Measurements from ENCODE around the gene CLASP1. TPM values are rescaled to one million over a fixed set of nuclear protein-coding genes. Genes with fewer than 3 reads are reported as not detected.
"Not testable (repeated sequence)": the region's sequence is repeated elsewhere in the genome, so short reads cannot be mapped to it uniquely, and the experiment has no call there.

CLASP1 gene
- total and polyA plus RNA-seq, 2 donors: 11.6 to 18.4 TPM

DNA sequence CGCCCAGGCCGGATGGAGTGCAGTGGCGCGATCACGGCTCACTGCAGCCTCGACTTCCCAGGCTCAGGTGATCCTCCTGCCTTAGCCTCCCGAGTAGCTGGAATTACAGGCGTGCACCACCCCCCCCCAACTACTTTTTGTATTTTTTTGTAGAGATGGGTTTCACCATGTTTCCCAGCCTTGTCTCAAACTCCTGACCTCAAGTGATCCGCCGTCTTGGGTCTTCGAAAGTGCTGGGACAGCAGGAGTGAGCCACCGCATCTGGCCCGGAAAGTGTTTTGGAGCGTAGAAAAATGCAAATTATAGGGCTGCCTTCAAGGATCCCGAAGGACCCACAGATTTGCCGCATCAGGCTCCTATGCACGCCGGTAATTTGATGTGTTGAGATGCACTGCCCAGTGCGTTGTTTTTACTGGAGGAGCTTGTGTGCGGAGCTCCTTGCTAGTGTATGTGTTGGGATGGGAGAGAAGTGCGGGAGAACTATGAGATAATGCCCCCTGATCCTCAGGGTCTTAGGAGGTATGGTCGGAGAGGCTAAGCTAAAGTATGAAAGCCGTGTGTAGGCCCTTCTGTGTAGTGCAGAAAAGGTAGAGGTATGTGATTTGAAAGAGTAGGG is 1.2 kb upstream of the CLASP1 start:
- peaks cover 13 to 18% of the 10 kb centered on the region in 2 donors for H3K4me1 ChIP-seq (ENCODE audit: control insufficient read depth in 2 of 2, insufficient read depth in 2 of 2, low read length in 2 of 2)

DNA sequence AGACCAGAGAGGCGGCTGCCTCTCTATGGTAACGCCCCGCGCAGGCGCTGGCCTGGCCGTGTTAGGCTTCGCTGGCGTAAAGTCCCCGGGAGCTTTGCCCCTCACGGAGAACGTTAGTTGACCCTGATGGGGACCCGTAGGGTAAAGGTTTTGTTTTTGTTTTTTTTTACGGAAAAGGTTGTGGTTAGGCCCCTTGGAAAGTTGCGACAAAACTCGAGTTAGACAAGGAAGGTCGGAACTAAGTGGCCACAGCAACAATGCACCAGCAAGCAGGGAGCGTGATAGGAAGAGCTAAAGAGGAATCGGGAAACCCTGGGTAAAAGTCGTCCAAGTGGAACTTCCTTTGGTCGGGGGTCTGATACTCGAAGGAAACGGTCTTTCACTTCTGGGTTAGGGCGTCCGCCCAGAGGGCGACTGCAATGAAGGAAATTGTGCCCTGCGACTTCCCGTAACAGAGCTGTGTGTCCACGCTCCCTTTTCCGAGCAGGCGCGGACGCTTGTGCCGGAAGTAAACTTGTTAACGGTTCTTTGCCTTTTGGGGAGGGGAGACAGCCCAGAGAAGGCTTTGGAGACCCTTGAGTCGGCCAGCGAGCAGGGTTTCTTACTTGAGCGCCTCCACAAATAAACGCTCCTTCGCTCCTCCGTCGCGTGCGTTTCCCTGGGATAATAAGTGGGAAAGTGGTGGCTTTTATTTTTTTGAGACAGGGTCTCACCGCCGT is 493 bp upstream of the CLASP1 start:
- WGBS: under 1% methylated on average over 45 of the region's 45 CpGs
- H3K4me1 ChIP-seq (ENCODE audit: control insufficient read depth in 2 of 2, insufficient read depth in 2 of 2, low read length in 2 of 2): peaks cover 13 to 18% of the 10 kb centered on the region in 2 donors

More for the DNA sequence above, 1.2 kb upstream of the CLASP1 start:
- peak in 8 of 9 donors; percentile 8 to 53 (median 23) for DNase-seq (ENCODE audit: low read depth in 6 of 9, low spot score in 9 of 9)
- WGBS: 1% methylated on average over 23 of the region's 23 CpGs
- Histone ChIP-seq H3K36me3 (ENCODE audit: control insufficient read depth in 2 of 2, insufficient read depth in 2 of 2, low read length in 1 of 2) (no peaks in the 10 kb centered on the region), H3K27me3 (ENCODE audit: control insufficient read depth in 2 of 2, insufficient read depth in 1 of 2, low read length in 1 of 2) (no peaks in the 10 kb centered on the region), H3K27ac (ENCODE audit: low read depth in 1 of 2, low read length in 1 of 2) (peak overlapping the region; percentile 94 to 100), H3K9me3 (ENCODE audit: control insufficient read depth in 2 of 2, insufficient read depth in 1 of 2, low read length in 1 of 2) (peaks cover 0 to 4% of the 10 kb centered on the region in 2 donors), H3K4me3 (ENCODE audit: low read length in 2 of 2) (peak overlapping the region; percentile 90 to 97)

GRCh38 chr2:121648206-121649148 is 785 bp downstream of the CLASP1 start:
- peaks cover 0 to 4% of the 10 kb centered on the region in 2 donors for H3K9me3 ChIP-seq (ENCODE audit: control insufficient read depth in 2 of 2, insufficient read depth in 1 of 2, low read length in 1 of 2)
- peaks cover 13 to 18% of the 10 kb centered on the region in 2 donors for H3K4me1 ChIP-seq (ENCODE audit: control insufficient read depth in 2 of 2, insufficient read depth in 2 of 2, low read length in 2 of 2)
- peak; percentile 22 to 81 (median 49) for DNase-seq (ENCODE audit: low read depth in 6 of 9, low spot score in 9 of 9)
- peak overlapping the region; percentile 94 to 100 for H3K27ac ChIP-seq (ENCODE audit: low read depth in 1 of 2, low read length in 1 of 2)
- H3K36me3 ChIP-seq (ENCODE audit: control insufficient read depth in 2 of 2, insufficient read depth in 2 of 2, low read length in 1 of 2): no peaks in the 10 kb centered on the region
- peak overlapping the region; percentile 90 to 97 for H3K4me3 ChIP-seq (ENCODE audit: low read length in 2 of 2)
- no peaks in the 10 kb centered on the region for H3K27me3 ChIP-seq (ENCODE audit: control insufficient read depth in 2 of 2, insufficient read depth in 1 of 2, low read length in 1 of 2)
- 5% methylated on average over 41 of the region's 41 CpGs for WGBS

More for the DNA sequence above, 493 bp upstream of the CLASP1 start:
- peaks cover 0 to 4% of the 10 kb centered on the region in 2 donors for H3K9me3 ChIP-seq (ENCODE audit: control insufficient read depth in 2 of 2, insufficient read depth in 1 of 2, low read length in 1 of 2)
- no peaks in the 10 kb centered on the region for H3K36me3 ChIP-seq (ENCODE audit: control insufficient read depth in 2 of 2, insufficient read depth in 2 of 2, low read length in 1 of 2)
- peak overlapping the region; percentile 94 to 100 for H3K27ac ChIP-seq (ENCODE audit: low read depth in 1 of 2, low read length in 1 of 2)
- peak overlapping the region; percentile 90 to 97 for H3K4me3 ChIP-seq (ENCODE audit: low read length in 2 of 2)
- H3K27me3 ChIP-seq (ENCODE audit: control insufficient read depth in 2 of 2, insufficient read depth in 1 of 2, low read length in 1 of 2): no peaks in the 10 kb centered on the region
- peak; percentile 91 to 99 (median 96) for DNase-seq (ENCODE audit: low read depth in 6 of 9, low spot score in 9 of 9)

DNA sequence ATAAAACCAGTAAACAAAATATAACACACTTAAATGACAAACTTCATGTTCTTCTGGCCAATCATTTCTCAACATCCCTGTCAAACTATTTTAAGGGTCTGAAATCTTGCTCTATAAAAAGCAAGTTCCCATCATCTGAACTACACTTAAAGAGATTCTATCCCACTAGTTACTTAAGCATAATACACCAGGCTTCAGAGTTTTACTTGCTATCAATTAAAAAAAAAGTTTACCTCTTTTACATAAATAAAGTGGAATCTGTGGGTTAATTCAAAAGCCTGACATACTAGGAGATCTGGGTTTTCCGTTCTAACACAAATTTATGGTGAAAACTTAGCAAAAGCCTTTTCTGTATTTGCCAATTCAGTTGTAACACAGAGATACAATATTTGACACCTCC is 1.9 kb downstream of the CLASP1 start:
- H3K4me1 ChIP-seq (ENCODE audit: control insufficient read depth in 2 of 2, insufficient read depth in 2 of 2, low read length in 2 of 2): peaks cover 13 to 16% of the 10 kb centered on the region in 2 donors
- WGBS: 97% methylated on average over 1 of the region's 1 CpG
- no peaks in the 10 kb centered on the region for H3K27me3 ChIP-seq (ENCODE audit: control insufficient read depth in 2 of 2, insufficient read depth in 1 of 2, low read length in 1 of 2)
- H3K27ac ChIP-seq (ENCODE audit: low read depth in 1 of 2, low read length in 1 of 2): no peak overlapping the region
- no peak for DNase-seq (ENCODE audit: low read depth in 6 of 9, low spot score in 9 of 9)
- H3K4me3 ChIP-seq (ENCODE audit: low read length in 2 of 2): no peak overlapping the region
- peaks cover 0 to 4% of the 10 kb centered on the region in 2 donors for H3K9me3 ChIP-seq (ENCODE audit: control insufficient read depth in 2 of 2, insufficient read depth in 1 of 2, low read length in 1 of 2)
- no peaks in the 10 kb centered on the region for H3K36me3 ChIP-seq (ENCODE audit: control insufficient read depth in 2 of 2, insufficient read depth in 2 of 2, low read length in 1 of 2)

GRCh38 chr2:121644715-121645114 is 4.5 kb downstream of the CLASP1 start:
- no peak overlapping the region for H3K27ac ChIP-seq (ENCODE audit: low read depth in 1 of 2, low read length in 1 of 2)
- H3K36me3 ChIP-seq (ENCODE audit: control insufficient read depth in 2 of 2, insufficient read depth in 2 of 2, low read length in 1 of 2): peaks cover 0 to 3% of the 10 kb centered on the region in 2 donors
- no peaks in the 10 kb centered on the region for H3K27me3 ChIP-seq (ENCODE audit: control insufficient read depth in 2 of 2, insufficient read depth in 1 of 2, low read length in 1 of 2)
- H3K4me3 ChIP-seq (ENCODE audit: low read length in 2 of 2): no peak overlapping the region
- peaks cover 4 to 7% of the 10 kb centered on the region in 2 donors for H3K4me1 ChIP-seq (ENCODE audit: control insufficient read depth in 2 of 2, insufficient read depth in 2 of 2, low read length in 2 of 2)
- WGBS: 96% methylated on average over 2 of the region's 2 CpGs
- no peak for DNase-seq (ENCODE audit: low read depth in 6 of 9, low spot score in 9 of 9)
- H3K9me3 ChIP-seq (ENCODE audit: control insufficient read depth in 2 of 2, insufficient read depth in 1 of 2, low read length in 1 of 2): no peaks in the 10 kb centered on the region

- H3K9me3 ChIP-seq (ENCODE audit: control insufficient read depth in 2 of 2, insufficient read depth in 1 of 2, low read length in 1 of 2): no peaks in the 10 kb centered on the region
- WGBS: over 99% methylated on average over 2 of the region's 2 CpGs
- peaks cover 4 to 7% of the 10 kb centered on the region in 2 donors for H3K4me1 ChIP-seq (ENCODE audit: control insufficient read depth in 2 of 2, insufficient read depth in 2 of 2, low read length in 2 of 2)
- no peaks in the 10 kb centered on the region for H3K27me3 ChIP-seq (ENCODE audit: control insufficient read depth in 2 of 2, insufficient read depth in 1 of 2, low read length in 1 of 2)
- H3K36me3 ChIP-seq (ENCODE audit: control insufficient read depth in 2 of 2, insufficient read depth in 2 of 2, low read length in 1 of 2): peaks cover 0 to 3% of the 10 kb centered on the region in 2 donors
- no peak for DNase-seq (ENCODE audit: low read depth in 6 of 9, low spot score in 9 of 9)
- H3K4me3 ChIP-seq (ENCODE audit: low read length in 2 of 2): no peak overlapping the region
- no peak overlapping the region for H3K27ac ChIP-seq (ENCODE audit: low read depth in 1 of 2, low read length in 1 of 2)
These were observed 5.4 kb downstream of the CLASP1 start for GRCh38 chr2:121643877-121644276.

GRCh38 chr2:121640380-121641316 is 8.6 kb downstream of the CLASP1 start:
- no peak for DNase-seq (ENCODE audit: low read depth in 6 of 9, low spot score in 9 of 9)
- Histone ChIP-seq H3K36me3 (ENCODE audit: control insufficient read depth in 2 of 2, insufficient read depth in 2 of 2, low read length in 1 of 2) (peaks cover 0 to 3% of the 10 kb centered on the region in 2 donors), H3K9me3 (ENCODE audit: control insufficient read depth in 2 of 2, insufficient read depth in 1 of 2, low read length in 1 of 2) (peaks cover 0 to 4% of the 10 kb centered on the region in 2 donors), H3K4me3 (ENCODE audit: low read length in 2 of 2) (no peak overlapping the region), H3K4me1 (ENCODE audit: control insufficient read depth in 2 of 2, insufficient read depth in 2 of 2, low read length in 2 of 2) (no peaks in the 10 kb centered on the region), H3K27me3 (ENCODE audit: control insufficient read depth in 2 of 2, insufficient read depth in 1 of 2, low read length in 1 of 2) (no peaks in the 10 kb centered on the region), H3K27ac (ENCODE audit: low read depth in 1 of 2, low read length in 1 of 2) (no peak overlapping the region)
- WGBS: 93% methylated on average over 5 of the region's 5 CpGs

DNA sequence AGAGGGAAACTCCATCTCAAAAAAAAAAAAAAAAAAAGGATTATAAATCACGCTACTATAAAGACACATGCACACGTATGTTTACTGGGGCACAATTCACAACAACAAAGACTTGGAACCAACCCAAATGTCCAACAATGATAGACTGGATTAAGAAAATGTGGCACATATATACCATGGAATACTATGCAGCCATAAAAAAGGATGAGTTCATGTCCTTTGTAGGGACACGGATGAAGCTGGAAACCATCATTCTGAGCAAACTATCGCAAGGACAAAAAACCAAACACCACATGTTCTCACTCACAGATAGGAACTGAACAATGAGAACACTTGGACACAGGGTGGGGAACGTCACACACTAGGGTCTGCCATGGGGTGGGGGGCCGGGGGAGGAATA is 9.4 kb downstream of the CLASP1 start:
- H3K36me3 ChIP-seq (ENCODE audit: control insufficient read depth in 2 of 2, insufficient read depth in 2 of 2, low read length in 1 of 2); H3K9me3 ChIP-seq (ENCODE audit: control insufficient read depth in 2 of 2, insufficient read depth in 1 of 2, low read length in 1 of 2); H3K27ac ChIP-seq (ENCODE audit: low read depth in 1 of 2, low read length in 1 of 2); H3K4me1 ChIP-seq (ENCODE audit: control insufficient read depth in 2 of 2, insufficient read depth in 2 of 2, low read length in 2 of 2); H3K27me3 ChIP-seq (ENCODE audit: control insufficient read depth in 2 of 2, insufficient read depth in 1 of 2, low read length in 1 of 2); DNase-seq (ENCODE audit: low read depth in 6 of 9, low spot score in 9 of 9); H3K4me3 ChIP-seq (ENCODE audit: low read length in 2 of 2): not testable (repeated sequence)
- 93% methylated on average over 6 of the region's 6 CpGs for WGBS

All from thymus (tissue), 11 donors.